ENCODE measurements around the gene CRHR1. TPM values are rescaled to one million over a fixed set of nuclear protein-coding genes. Genes with fewer than 3 reads are reported as not detected.

The CRHR1 gene
- total RNA-seq, 1 experiment from 2014 or later = 1.6 TPM

- TF ChIP-seq ATF3 (CRISPR knock-in tag; conservative IDR thresholded peaks at IDR 0.05) = no peak
- no peak for TF ChIP-seq NFE2L1 (CRISPR knock-in tag; IDR thresholded peaks at IDR 0.05)
These were observed 54.7 kb downstream of the CRHR1 start (continued) for GRCh38 chr17:45838751-45839295.

GRCh38 chr17:45839442-45839841 lies 55.3 kb downstream of the CRHR1 start:
- H3K9me3 Mint-ChIP-seq = no peaks in the 10 kb centered on the region
- no peak overlapping the region for H3K4me3 Mint-ChIP-seq
- no peak for DNase-seq (ENCODE audit: low spot score)
- H3K27me3 Mint-ChIP-seq (ENCODE audit: low read depth) = no peaks in the 10 kb centered on the region; the same call in 1 of the 2 replicates
- ChIA-PET POLR2A (no interaction called here), CTCF (interaction anchor here (1.0 to 1.4 kb wide), 4 partner anchors 26 to 199 kb away, joined by 3 to 6 read pairs (median 4); no protein-coding TSS in a partner anchor)
- ATAC-seq = no peak
- no peak for TF ChIP-seq ZNF317 (CRISPR knock-in tag; IDR thresholded peaks at IDR 0.05; ENCODE audit: borderline replicate concordance, low read depth)
- TF ChIP-seq ZNF671 (CRISPR knock-in tag; IDR thresholded peaks at IDR 0.05) = no peak
- TF ChIP-seq SMAD3 (CRISPR knock-in tag; IDR thresholded peaks at IDR 0.05; ENCODE audit: borderline replicate concordance) = no peak
- TF ChIP-seq, protein P1, sequence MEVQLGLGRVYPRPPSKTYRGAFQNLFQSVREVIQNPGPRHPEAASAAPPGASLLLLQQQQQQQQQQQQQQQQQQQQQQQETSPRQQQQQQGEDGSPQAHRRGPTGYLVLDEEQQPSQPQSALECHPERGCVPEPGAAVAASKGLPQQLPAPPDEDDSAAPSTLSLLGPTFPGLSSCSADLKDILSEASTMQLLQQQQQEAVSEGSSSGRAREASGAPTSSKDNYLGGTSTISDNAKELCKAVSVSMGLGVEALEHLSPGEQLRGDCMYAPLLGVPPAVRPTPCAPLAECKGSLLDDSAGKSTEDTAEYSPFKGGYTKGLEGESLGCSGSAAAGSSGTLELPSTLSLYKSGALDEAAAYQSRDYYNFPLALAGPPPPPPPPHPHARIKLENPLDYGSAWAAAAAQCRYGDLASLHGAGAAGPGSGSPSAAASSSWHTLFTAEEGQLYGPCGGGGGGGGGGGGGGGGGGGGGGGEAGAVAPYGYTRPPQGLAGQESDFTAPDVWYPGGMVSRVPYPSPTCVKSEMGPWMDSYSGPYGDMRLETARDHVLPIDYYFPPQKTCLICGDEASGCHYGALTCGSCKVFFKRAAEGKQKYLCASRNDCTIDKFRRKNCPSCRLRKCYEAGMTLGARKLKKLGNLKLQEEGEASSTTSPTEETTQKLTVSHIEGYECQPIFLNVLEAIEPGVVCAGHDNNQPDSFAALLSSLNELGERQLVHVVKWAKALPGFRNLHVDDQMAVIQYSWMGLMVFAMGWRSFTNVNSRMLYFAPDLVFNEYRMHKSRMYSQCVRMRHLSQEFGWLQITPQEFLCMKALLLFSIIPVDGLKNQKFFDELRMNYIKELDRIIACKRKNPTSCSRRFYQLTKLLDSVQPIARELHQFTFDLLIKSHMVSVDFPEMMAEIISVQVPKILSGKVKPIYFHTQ (CRISPR knock-in tag; IDR thresholded peaks at IDR 0.05) = no peak
- no peak for TF ChIP-seq JAZF1 (CRISPR knock-in tag; IDR thresholded peaks at IDR 0.05)
- TF ChIP-seq FOXJ3 (CRISPR knock-in tag; IDR thresholded peaks at IDR 0.05; ENCODE audit: borderline replicate concordance) = no peak
- no peak for TF ChIP-seq SOX15 (CRISPR knock-in tag; IDR thresholded peaks at IDR 0.05)
- TF ChIP-seq TEAD1 (CRISPR knock-in tag; IDR thresholded peaks at IDR 0.05) = no peak
- TF ChIP-seq ZBTB43 (CRISPR knock-in tag; IDR thresholded peaks at IDR 0.05) = no peak
- no peak for TF ChIP-seq ZNF232 (CRISPR knock-in tag; IDR thresholded peaks at IDR 0.05)
- no peak for TF ChIP-seq STAT6 (CRISPR knock-in tag; conservative IDR thresholded peaks at IDR 0.05; ENCODE audit: low read depth)
- no peak for TF ChIP-seq JUN (CRISPR knock-in tag; IDR thresholded peaks at IDR 0.05)
- H3K27ac Mint-ChIP-seq = no peak overlapping the region
- H3K36me3 Mint-ChIP-seq = no peaks in the 10 kb centered on the region
- H3K4me1 Mint-ChIP-seq = 0 out of 2 replicates have a peak, but pooled peaks cover 5% of the 10 kb centered on the region

- no peaks in the 10 kb centered on the region for H3K36me3 Mint-ChIP-seq
- H3K9me3 Mint-ChIP-seq = no peaks in the 10 kb centered on the region
- POLR2A ChIA-PET = no interaction called here
- DNase-seq (ENCODE audit: low spot score) (no peak), ATAC-seq (no peak)
- H3K27ac Mint-ChIP-seq = no peak overlapping the region
- 0 out of 2 replicates have a peak, but pooled peaks cover 5% of the 10 kb centered on the region for H3K4me1 Mint-ChIP-seq
- CTCF ChIA-PET = interaction anchor here (1.0 to 2.0 kb wide), 3 partner anchors 9 to 193 kb away, joined by 4 to 11 read pairs (median 4); no protein-coding TSS in a partner anchor
- no peak overlapping the region for H3K4me3 Mint-ChIP-seq
- H3K27me3 Mint-ChIP-seq (ENCODE audit: low read depth) = no peaks in the 10 kb centered on the region; the same call in 1 of the 2 replicates
- TF ChIP-seq ATF1 (CRISPR knock-in tag; IDR thresholded peaks at IDR 0.05) = no peak
- no peak for TF ChIP-seq PRRX2 (CRISPR knock-in tag; IDR thresholded peaks at IDR 0.05)
- no peak for TF ChIP-seq NR2C2 (CRISPR knock-in tag; IDR thresholded peaks at IDR 0.05)
- TF ChIP-seq EMX1 (CRISPR knock-in tag; IDR thresholded peaks at IDR 0.05) = no peak
- TF ChIP-seq ZNF232 (CRISPR knock-in tag; IDR thresholded peaks at IDR 0.05) = no peak
- no peak for TF ChIP-seq HMGA2 (CRISPR knock-in tag; IDR thresholded peaks at IDR 0.05)
- TF ChIP-seq SP1 (CRISPR knock-in tag; conservative IDR thresholded peaks at IDR 0.05) = no peak
- no peak for TF ChIP-seq SMAD4 (CRISPR knock-in tag; IDR thresholded peaks at IDR 0.05)
- TF ChIP-seq, protein P2, sequence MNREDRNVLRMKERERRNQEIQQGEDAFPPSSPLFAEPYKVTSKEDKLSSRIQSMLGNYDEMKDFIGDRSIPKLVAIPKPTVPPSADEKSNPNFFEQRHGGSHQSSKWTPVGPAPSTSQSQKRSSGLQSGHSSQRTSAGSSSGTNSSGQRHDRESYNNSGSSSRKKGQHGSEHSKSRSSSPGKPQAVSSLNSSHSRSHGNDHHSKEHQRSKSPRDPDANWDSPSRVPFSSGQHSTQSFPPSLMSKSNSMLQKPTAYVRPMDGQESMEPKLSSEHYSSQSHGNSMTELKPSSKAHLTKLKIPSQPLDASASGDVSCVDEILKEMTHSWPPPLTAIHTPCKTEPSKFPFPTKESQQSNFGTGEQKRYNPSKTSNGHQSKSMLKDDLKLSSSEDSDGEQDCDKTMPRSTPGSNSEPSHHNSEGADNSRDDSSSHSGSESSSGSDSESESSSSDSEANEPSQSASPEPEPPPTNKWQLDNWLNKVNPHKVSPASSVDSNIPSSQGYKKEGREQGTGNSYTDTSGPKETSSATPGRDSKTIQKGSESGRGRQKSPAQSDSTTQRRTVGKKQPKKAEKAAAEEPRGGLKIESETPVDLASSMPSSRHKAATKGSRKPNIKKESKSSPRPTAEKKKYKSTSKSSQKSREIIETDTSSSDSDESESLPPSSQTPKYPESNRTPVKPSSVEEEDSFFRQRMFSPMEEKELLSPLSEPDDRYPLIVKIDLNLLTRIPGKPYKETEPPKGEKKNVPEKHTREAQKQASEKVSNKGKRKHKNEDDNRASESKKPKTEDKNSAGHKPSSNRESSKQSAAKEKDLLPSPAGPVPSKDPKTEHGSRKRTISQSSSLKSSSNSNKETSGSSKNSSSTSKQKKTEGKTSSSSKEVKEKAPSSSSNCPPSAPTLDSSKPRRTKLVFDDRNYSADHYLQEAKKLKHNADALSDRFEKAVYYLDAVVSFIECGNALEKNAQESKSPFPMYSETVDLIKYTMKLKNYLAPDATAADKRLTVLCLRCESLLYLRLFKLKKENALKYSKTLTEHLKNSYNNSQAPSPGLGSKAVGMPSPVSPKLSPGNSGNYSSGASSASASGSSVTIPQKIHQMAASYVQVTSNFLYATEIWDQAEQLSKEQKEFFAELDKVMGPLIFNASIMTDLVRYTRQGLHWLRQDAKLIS (CRISPR knock-in tag; IDR thresholded peaks at IDR 0.05; ENCODE audit: borderline replicate concordance) = no peak
- TF ChIP-seq ZNF219 (CRISPR knock-in tag; IDR thresholded peaks at IDR 0.05; ENCODE audit: borderline replicate concordance) = no peak
- TF ChIP-seq GTF2I (CRISPR knock-in tag; conservative IDR thresholded peaks at IDR 0.05) = no peak
- TF ChIP-seq OVOL2 (CRISPR knock-in tag; IDR thresholded peaks at IDR 0.05; ENCODE audit: borderline replicate concordance) = no peak
These were observed 57.1 kb downstream of the CRHR1 start for GRCh38 chr17:45841186-45841585.
